ENCODE measurements around the gene FLNB. TPM values are rescaled to one million over a fixed set of nuclear protein-coding genes. Genes with fewer than 3 reads are reported as not detected.

FLNB gene
- total RNA-seq, 1 experiment from 2014 or later, result 241 TPM

- no peak for DNase-seq (ENCODE audit: low spot score)
Measured at GRCh38 chr3:58104712-58105111, 96.5 kb downstream of the FLNB start.

- DNase-seq (ENCODE audit: low spot score), result no peak
Measured at GRCh38 chr3:58105196-58105595, 97.0 kb downstream of the FLNB start.

- DNase-seq (ENCODE audit: low spot score), result no peak
Measured at GRCh38 chr3:58106061-58106460, 97.8 kb downstream of the FLNB start.

GRCh38 chr3:58106640-58107039, 98.4 kb downstream of the FLNB start:
- DNase-seq (ENCODE audit: low spot score), result no peak

- DNase-seq (ENCODE audit: low spot score), result no peak
Measured at GRCh38 chr3:58107597-58107996, 99.4 kb downstream of the FLNB start.

GRCh38 chr3:58109752-58110151, 101.5 kb downstream of the FLNB start:
- DNase-seq (ENCODE audit: low spot score), result no peak

GRCh38 chr3:58111513-58112184, 103.4 kb downstream of the FLNB start:
- DNase-seq (ENCODE audit: low spot score), result peak; percentile 83

GRCh38 chr3:58112185-58112535, 103.9 kb downstream of the FLNB start:
- no peak for DNase-seq (ENCODE audit: low spot score)

GRCh38 chr3:58115175-58115574, 107.0 kb downstream of the FLNB start:
- DNase-seq (ENCODE audit: low spot score), result no peak

GRCh38 chr3:58116161-58116955, 108.1 kb downstream of the FLNB start:
- DNase-seq (ENCODE audit: low spot score), result no peak

GRCh38 chr3:58116985-58117384, 108.8 kb downstream of the FLNB start:
- no peak for DNase-seq (ENCODE audit: low spot score)

GRCh38 chr3:58117561-58118181, 109.4 kb downstream of the FLNB start:
- DNase-seq (ENCODE audit: low spot score), result no peak

GRCh38 chr3:58119186-58119585, 111.0 kb downstream of the FLNB start:
- no peak for DNase-seq (ENCODE audit: low spot score)

GRCh38 chr3:58120075-58120812, 112.0 kb downstream of the FLNB start:
- DNase-seq (ENCODE audit: low spot score), result no peak

- DNase-seq (ENCODE audit: low spot score), result no peak
Measured at GRCh38 chr3:58121183-58121582, 113.0 kb downstream of the FLNB start.

- DNase-seq (ENCODE audit: low spot score), result no peak
Measured at GRCh38 chr3:58122936-58123700, 114.9 kb downstream of the FLNB start.

GRCh38 chr3:58124387-58124786, 116.2 kb downstream of the FLNB start:
- DNase-seq (ENCODE audit: low spot score), result no peak

GRCh38 chr3:58129041-58129770, 121.0 kb downstream of the FLNB start:
- DNase-seq (ENCODE audit: low spot score), result no peak

GRCh38 chr3:58130591-58130990, 122.4 kb downstream of the FLNB start:
- no peak for DNase-seq (ENCODE audit: low spot score)

- no peak for DNase-seq (ENCODE audit: low spot score)
Measured at GRCh38 chr3:58131101-58131825, 123.0 kb downstream of the FLNB start.

All from HT-29 (cell line).